Sigmoid colon (tissue), 7 donors: Measurements from ENCODE around the gene MED13L. TPM values are rescaled to one million over a fixed set of nuclear protein-coding genes. Genes with fewer than 3 reads are reported as not detected.

Experiments
- DNase-seq: peaks from one replicate; pipeline ENCODE4 v3.0.0-alpha.2; 2019
- H3K27ac ChIP-seq, 4 donors: fragments of 200-600 bp; sonication (generic); one replicate each; pipeline ENCODE4 v1.5.1; 2016 to 2019; ENCODE audit warnings: mild to moderate bottlenecking in 1 of 4
- H3K27me3 ChIP-seq, 3 donors: fragments of 200-600 bp; sonication (generic); one replicate each; pipeline ENCODE4 v1.5.1; 2019; ENCODE audit warnings: mild to moderate bottlenecking in 1 of 3
- H3K36me3 ChIP-seq, 4 donors: fragments of 200-600 bp; sonication (generic); one replicate each; pipeline ENCODE4 v1.5.1; 2016 to 2019
- H3K4me1 ChIP-seq, 4 donors: fragments of 200-600 bp; sonication (generic); one replicate each; pipeline ENCODE4 v1.5.1; 2017 to 2019
- H3K4me3 ChIP-seq, 4 donors: fragments of 200-600 bp; sonication (generic); one replicate each; pipeline ENCODE4 v1.5.1; 2017 to 2019; ENCODE audit warnings: mild to moderate bottlenecking in 2 of 4, moderate library complexity in 1 of 4
- H3K9me3 ChIP-seq, 4 donors: fragments of 200-600 bp in 3 of 4; sonication (generic) in 3 of 4; one replicate each; pipeline versions ENCODE4 v1.5.1 to v1.6.1; 2013 to 2019
- CTCF ChIP-seq, 4 experiments: fragments of 450-650 bp in 3 of 4; fragments of 200-600 bp in 1 of 4; IDR thresholded peaks; one replicate each; pipeline ENCODE4 v1.5.1; 2016 to 2019; ENCODE audit warnings: antibody characterized with exemption in 4 of 4, mild to moderate bottlenecking in 3 of 4, moderate library complexity in 2 of 4
- EP300 ChIP-seq, 4 donors: sonication (generic); formaldehyde crosslinking; IDR thresholded peaks; one replicate each; pipeline ENCODE4 v1.6.1; 2017; ENCODE audit warnings: antibody characterized with exemption in 4 of 4
- POLR2A ChIP-seq, 2 donors: fragments of 450-650 bp; IDR thresholded peaks; one replicate each; pipeline ENCODE4 v1.6.1; 2016; ENCODE audit warnings: antibody characterized with exemption in 2 of 2, mild to moderate bottlenecking in 2 of 2, moderate library complexity in 2 of 2
- POLR2AphosphoS5 ChIP-seq, 4 donors: sonication (generic); formaldehyde crosslinking; IDR thresholded peaks; one replicate each; pipeline ENCODE4 v1.6.1; 2017; ENCODE audit warnings: antibody characterized with exemption in 4 of 4
- WGBS, 2 donors: extraction: QIAGEN DNeasy Blood & Tissue Kit; methylation state at CpG; one replicate each; pipeline ENCODE4 v1.1.7; 2013; 5-methylcytosine and 5-hydroxymethylcytosine counted together
- intact Hi-C: fragments of 100-400 bp; cut with DNase I; formaldehyde crosslinking; loops from one replicate; pipeline ENCODE4 v1.15.1; 2023
- polyA plus RNA-seq, 3 donors: library from polyadenylated mRNA; stranded (reverse); fragments of 200-250 nt; gene quantifications; one replicate each; pipeline ENCODE4 v1.2.3, GENCODE V29; 2013
- total RNA-seq, 4 donors: library from RNA; depleted of rRNA; stranded (reverse); fragments of >200 nt; gene quantifications; one replicate each; pipeline ENCODE4 v1.1.0, GENCODE V29; 2016
- donor health status: healthy with polysubstance abuse.
- donor health status: Bipolar disorder and iron deficiency.
- donor health status: healthy.

Gene MED13L
- total and polyA plus RNA-seq, 7 donors, result 12.5 to 246 (median 151) TPM

DNA sequence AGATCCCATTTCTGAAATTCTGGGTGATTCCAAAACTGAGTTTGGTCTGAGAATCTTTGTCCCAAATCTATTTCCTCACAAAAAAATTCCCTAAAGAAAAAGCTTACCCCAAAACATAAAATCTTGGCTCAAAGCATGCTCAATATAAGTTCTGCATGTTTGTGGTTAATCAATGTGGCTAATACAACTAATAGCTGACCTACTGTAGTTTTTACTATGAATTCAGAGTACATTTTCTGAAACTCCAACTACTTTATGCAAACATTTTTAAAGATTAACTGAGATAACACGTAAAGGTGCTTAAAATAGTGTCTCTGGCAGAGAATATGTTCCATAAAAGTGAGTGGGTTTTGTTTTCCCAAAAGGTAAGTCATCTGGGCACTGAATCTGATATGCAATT, 133.1 kb downstream of the MED13L start:
- no peak for DNase-seq
- Histone ChIP-seq H3K9me3 (no peaks in the 10 kb centered on the region), H3K27me3 (no peaks in the 10 kb centered on the region), H3K4me3 (no peak overlapping the region), H3K27ac (peak overlapping the region in 3 of 4 donors; percentile 44 to 61 (median 52)), H3K4me1 (peaks cover 0 to 83% (median 71%) of the 10 kb centered on the region in 4 donors), H3K36me3 (no peaks in the 10 kb centered on the region)
- intact Hi-C loops, result no loop called here
- WGBS, 2 donors, result 11 to 50% methylated on average over 1 of the region's 1 CpG
- no peak for TF ChIP-seq POLR2A (IDR thresholded peaks at IDR 0.05)
- TF ChIP-seq CTCF (IDR thresholded peaks at IDR 0.05), result no peak
- no peak for TF ChIP-seq EP300 (IDR thresholded peaks at IDR 0.05)
- no peak for TF ChIP-seq POLR2AphosphoS5 (IDR thresholded peaks at IDR 0.05)

GRCh38 chr12:116143909-116144308, 133.6 kb downstream of the MED13L start:
- H3K27me3 ChIP-seq, result no peaks in the 10 kb centered on the region
- no peaks in the 10 kb centered on the region for H3K9me3 ChIP-seq
- intact Hi-C loops, result no loop called here
- TF ChIP-seq POLR2AphosphoS5 (IDR thresholded peaks at IDR 0.05) (no peak), POLR2A (IDR thresholded peaks at IDR 0.05) (no peak), CTCF (IDR thresholded peaks at IDR 0.05) (no peak), EP300 (IDR thresholded peaks at IDR 0.05) (no peak)
- no peak for DNase-seq
- H3K36me3 ChIP-seq, result no peaks in the 10 kb centered on the region
- 66 to 78% methylated on average over 1 of the region's 1 CpG for whole genome bisulfite sequencing, 2 donors
- H3K4me3 ChIP-seq, result no peak overlapping the region
- peak overlapping the region; percentile 17 to 61 (median 48) for H3K27ac ChIP-seq
- H3K4me1 ChIP-seq, result peaks cover 0 to 81% (median 71%) of the 10 kb centered on the region in 4 donors

DNA sequence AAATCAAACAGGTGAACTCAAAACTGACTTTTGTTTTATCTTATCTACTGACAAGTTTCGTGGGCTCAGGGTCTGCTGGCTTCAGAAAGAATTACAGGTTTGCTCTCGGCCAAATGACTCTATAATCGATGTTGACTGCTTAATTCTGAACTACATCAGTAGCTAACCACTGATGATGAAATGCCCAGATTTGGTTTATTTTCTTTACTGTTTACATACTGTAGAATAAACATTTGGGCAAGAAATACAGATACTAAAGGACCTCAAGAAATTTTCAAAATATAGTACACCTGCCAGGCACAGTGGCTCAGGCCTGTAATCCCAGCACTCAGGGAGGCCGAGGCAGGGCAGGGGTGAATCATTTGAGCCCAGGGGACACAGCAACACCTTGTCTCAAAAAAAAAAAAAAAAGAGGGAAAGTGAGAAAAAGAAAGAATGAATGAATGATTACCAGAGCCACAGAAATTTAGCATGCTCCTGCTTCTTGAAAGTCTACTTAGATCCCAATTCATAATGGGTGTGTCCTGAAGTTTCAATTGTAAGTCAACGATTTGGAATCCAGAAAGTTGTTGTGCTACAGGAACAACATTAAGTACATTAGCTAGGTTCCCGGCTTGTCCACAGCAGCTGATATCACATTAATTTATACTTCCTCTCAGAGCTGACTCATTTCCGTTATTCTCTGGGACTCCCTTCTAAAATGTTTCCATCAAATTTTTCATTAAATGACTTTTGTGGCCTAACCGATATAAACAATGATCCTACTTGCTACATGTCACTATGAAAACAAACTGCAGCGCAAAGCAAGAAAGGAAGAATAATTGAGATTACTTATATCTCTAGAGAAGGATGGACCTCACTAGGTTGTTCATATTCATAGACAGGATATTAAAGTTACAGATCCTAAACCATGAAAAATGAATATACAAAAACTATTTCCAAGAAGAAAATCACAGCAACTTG, 134.3 kb downstream of the MED13L start:
- H3K4me3 ChIP-seq, result no peak overlapping the region
- DNase-seq, result no peak
- 50 to 65% methylated on average over 9 of the region's 9 CpGs for WGBS, 2 donors
- H3K9me3 ChIP-seq, result no peaks in the 10 kb centered on the region
- TF ChIP-seq POLR2A (IDR thresholded peaks at IDR 0.05), result no peak
- TF ChIP-seq POLR2AphosphoS5 (IDR thresholded peaks at IDR 0.05), result no peak
- no peak for TF ChIP-seq EP300 (IDR thresholded peaks at IDR 0.05)
- no peak for TF ChIP-seq CTCF (IDR thresholded peaks at IDR 0.05)
- no peaks in the 10 kb centered on the region for H3K27me3 ChIP-seq
- H3K4me1 ChIP-seq, result peaks cover 0 to 81% (median 74%) of the 10 kb centered on the region in 4 donors
- peak overlapping the region; percentile 17 to 61 (median 48) for H3K27ac ChIP-seq
- no peaks in the 10 kb centered on the region for H3K36me3 ChIP-seq
- intact Hi-C loops, result no loop called here

DNA sequence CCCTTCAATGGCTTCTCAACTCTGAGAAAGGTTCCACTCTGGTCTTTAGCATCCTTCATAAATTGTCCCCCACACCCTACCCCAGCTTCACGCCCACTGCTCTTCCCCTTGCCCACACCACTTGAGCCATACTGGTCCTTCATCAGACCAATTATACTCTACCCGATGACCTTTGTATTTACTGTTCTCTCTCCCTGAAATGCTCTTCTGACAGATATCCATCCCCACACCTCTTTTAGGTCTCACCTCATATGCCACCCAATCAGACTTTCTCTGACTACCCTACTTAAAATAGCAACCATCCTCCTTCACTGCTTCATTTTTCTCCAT, 135.7 kb downstream of the MED13L start:
- intact Hi-C loops, result no loop called here

More for the DNA sequence above, 135.7 kb downstream of the MED13L start:
- TF ChIP-seq EP300 (IDR thresholded peaks at IDR 0.05) (no peak), CTCF (IDR thresholded peaks at IDR 0.05) (no peak), POLR2A (IDR thresholded peaks at IDR 0.05) (no peak), POLR2AphosphoS5 (IDR thresholded peaks at IDR 0.05) (no peak)
- H3K4me3 ChIP-seq, result no peak overlapping the region
- peak overlapping the region in 1 of 4 donors; percentile 20 for H3K27ac ChIP-seq
- H3K27me3 ChIP-seq, result no peaks in the 10 kb centered on the region
- no peaks in the 10 kb centered on the region for H3K36me3 ChIP-seq
- no peaks in the 10 kb centered on the region for H3K9me3 ChIP-seq
- H3K4me1 ChIP-seq, result peaks cover 0 to 84% (median 78%) of the 10 kb centered on the region in 4 donors
- DNase-seq, result no peak
- 89 to 91% methylated on average over 2 of the region's 2 CpGs for WGBS, 2 donors
